ENCODE measurements around the gene PRR7. TPM values are rescaled to one million over a fixed set of nuclear protein-coding genes. Genes with fewer than 3 reads are reported as not detected.
A peak's percentile ranks its signal among the peaks of the same experiment; 100 is the strongest.

The PRR7 gene
- total and polyA plus RNA-seq, 2 of the 4 experiments (the other 2 are of a cell fraction), result 1.1 to 10.1 TPM

DNA sequence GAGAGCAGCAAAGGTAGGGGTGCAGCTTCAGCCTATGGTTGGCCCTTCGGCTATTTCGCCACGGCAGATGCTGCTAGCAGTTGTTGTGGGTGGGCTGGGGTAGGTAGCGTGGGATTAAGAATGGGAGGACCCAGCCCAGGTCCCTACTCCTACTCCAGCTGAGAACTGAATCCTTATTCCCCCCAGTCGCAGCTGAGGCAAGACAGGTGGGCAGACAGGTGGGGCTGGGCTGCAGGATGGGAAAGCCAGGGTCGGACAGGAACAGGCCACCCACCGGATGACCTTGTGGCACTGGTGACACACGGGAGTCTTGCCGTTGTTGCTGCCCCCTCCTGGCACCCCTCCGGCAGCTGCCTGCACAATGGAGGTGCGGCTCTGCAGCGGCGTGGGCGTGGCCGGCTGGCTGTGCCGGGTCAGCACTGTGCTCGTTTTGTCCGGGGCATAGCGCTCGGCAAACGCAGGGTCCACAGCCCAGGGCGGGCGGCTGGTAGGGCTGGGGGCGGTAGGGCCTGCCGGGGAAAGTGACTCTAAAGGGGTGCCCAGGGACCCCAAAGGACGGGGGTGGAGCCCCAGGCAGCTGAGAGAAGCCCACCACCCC, 42.6 kb downstream of the PRR7 start:
- H2AFZ ChIP-seq (replicated peaks; ENCODE audit: low read length, poor library complexity), result peak overlapping the region; percentile 21
- H3K18ac ChIP-seq (ENCODE audit: low read depth, low read length), result no peak overlapping the region
- no peak overlapping the region for H2BK5ac ChIP-seq (ENCODE audit: low read depth, low read length, poor library complexity, severe bottlenecking)
- DNase-seq (no peak), ATAC-seq (ENCODE audit: low read depth) (peak; percentile 1; the same call in 1 of the 2 replicates)
- H3K4me3 ChIP-seq (ENCODE audit: insufficient read depth, low read depth, low read length), result no peak overlapping the region
- peak overlapping the region; percentile 52 for H2AK9ac ChIP-seq (replicated peaks; ENCODE audit: low read depth, low read length, poor library complexity)
- no peak overlapping the region for H3K4ac ChIP-seq (ENCODE audit: low read depth, low read length)
- intact Hi-C loops (cut with micrococcal nuclease), result no loop called here
- H2BK120ac ChIP-seq (ENCODE audit: low read depth, low read length), result no peak overlapping the region
- dilution Hi-C loops (cut with HindIII; ENCODE audit: low sequenced_read_pairs, unreplicated experiment), result no loop called here
- no peak overlapping the region for H4K8ac ChIP-seq (ENCODE audit: low read depth in 2 of 2, low read length in 2 of 2)
- CTCF ChIA-PET, result no interaction called here
- no peak overlapping the region for H3K23ac ChIP-seq (ENCODE audit: low read depth, low read length)
- no peak overlapping the region for H3K56ac ChIP-seq (ENCODE audit: extremely low read depth, insufficient read depth, low read length)
- peaks cover 52 to 87% of the 10 kb centered on the region in 2 experiments for H3K79me1 ChIP-seq (ENCODE audit: low read depth in 1 of 2, low read length in 2 of 2)
- H2BK15ac ChIP-seq (ENCODE audit: low read depth, low read length), result no peak overlapping the region
- 81% methylated on average over 11 of the region's 26 CpGs; no CpG with 5 or more reads in 1 of the 2 experiments for WGBS, 2 experiments (ENCODE audit: extremely low coverage in 2 of 2, insufficient read length in 1 of 2)
- H4K91ac ChIP-seq (ENCODE audit: insufficient read depth, low read depth, low read length), result no peak overlapping the region
- POLR2A ChIA-PET (ENCODE audit: unreplicated experiment), result interaction anchor here (0.8 kb wide), 1 partner anchor 14 kb away, joined by 7 read pairs; no protein-coding TSS in a partner anchor
- no peak overlapping the region for H2AK5ac ChIP-seq (ENCODE audit: low read depth, low read length)
- no peak overlapping the region for H3K4me2 ChIP-seq (ENCODE audit: low read depth, low read length)
- peaks cover 91% of the 10 kb centered on the region for H3K36me3 ChIP-seq (ENCODE audit: control insufficient read depth, insufficient read depth, low read length)
- no peaks in the 10 kb centered on the region for H3K27me3 ChIP-seq (ENCODE audit: control insufficient read depth, insufficient read depth, low read length)
- BruUV-seq (replicated peaks), result no TSS peak
- in situ Hi-C loops (cut with MboI; ENCODE audit: low sequenced_read_pairs), result no loop called here
- H3K9me1 ChIP-seq (ENCODE audit: insufficient read depth, low read length), result peaks cover 18% of the 10 kb centered on the region
- H3K9me3 ChIP-seq (ENCODE audit: control insufficient read depth, insufficient read depth, low read length), result no peaks in the 10 kb centered on the region
- no peak overlapping the region for H3K27ac ChIP-seq (ENCODE audit: insufficient read depth, low read length)
- H3K14ac ChIP-seq (replicated peaks; ENCODE audit: low read depth, low read length), result no peak overlapping the region
- TF ChIP-seq SMC3 (IDR thresholded peaks at IDR 0.05; ENCODE audit: low read depth, low read length) (no peak), CHD1 (IDR thresholded peaks at IDR 0.05; ENCODE audit: low read depth, low read length) (no peak), MAFK (IDR thresholded peaks at IDR 0.05; ENCODE audit: low read depth, low read length) (no peak), CEBPB (IDR thresholded peaks at IDR 0.05; ENCODE audit: low read depth, low read length) (no peak), RFX5 (IDR thresholded peaks at IDR 0.05; ENCODE audit: low read depth, low read length) (no peak), POLR2A (IDR thresholded peaks at IDR 0.05; ENCODE audit: low read depth, low read length) (no peak), MXI1 (IDR thresholded peaks at IDR 0.05; ENCODE audit: borderline replicate concordance, low read depth, low read length) (no peak), RAD21 (IDR thresholded peaks at IDR 0.05; ENCODE audit: low read length) (no peak), BHLHE40 (IDR thresholded peaks at IDR 0.05; ENCODE audit: low read depth, low read length) (no peak), MAZ (IDR thresholded peaks at IDR 0.05; ENCODE audit: borderline replicate concordance, low read depth, low read length) (no peak), NFE2L2 (IDR thresholded peaks at IDR 0.05; ENCODE audit: low read depth, low read length) (no peak), FOS (IDR thresholded peaks at IDR 0.05; ENCODE audit: low read depth, low read length) (no peak), RCOR1 (IDR thresholded peaks at IDR 0.05; ENCODE audit: insufficient replicate concordance, low read length) (no peak)
- TF ChIP-seq, protein P1, sequence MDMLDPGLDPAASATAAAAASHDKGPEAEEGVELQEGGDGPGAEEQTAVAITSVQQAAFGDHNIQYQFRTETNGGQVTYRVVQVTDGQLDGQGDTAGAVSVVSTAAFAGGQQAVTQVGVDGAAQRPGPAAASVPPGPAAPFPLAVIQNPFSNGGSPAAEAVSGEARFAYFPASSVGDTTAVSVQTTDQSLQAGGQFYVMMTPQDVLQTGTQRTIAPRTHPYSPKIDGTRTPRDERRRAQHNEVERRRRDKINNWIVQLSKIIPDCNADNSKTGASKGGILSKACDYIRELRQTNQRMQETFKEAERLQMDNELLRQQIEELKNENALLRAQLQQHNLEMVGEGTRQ (IDR thresholded peaks at IDR 0.05; ENCODE audit: low read depth, low read length), result no peak
- TF ChIP-seq, protein P2, sequence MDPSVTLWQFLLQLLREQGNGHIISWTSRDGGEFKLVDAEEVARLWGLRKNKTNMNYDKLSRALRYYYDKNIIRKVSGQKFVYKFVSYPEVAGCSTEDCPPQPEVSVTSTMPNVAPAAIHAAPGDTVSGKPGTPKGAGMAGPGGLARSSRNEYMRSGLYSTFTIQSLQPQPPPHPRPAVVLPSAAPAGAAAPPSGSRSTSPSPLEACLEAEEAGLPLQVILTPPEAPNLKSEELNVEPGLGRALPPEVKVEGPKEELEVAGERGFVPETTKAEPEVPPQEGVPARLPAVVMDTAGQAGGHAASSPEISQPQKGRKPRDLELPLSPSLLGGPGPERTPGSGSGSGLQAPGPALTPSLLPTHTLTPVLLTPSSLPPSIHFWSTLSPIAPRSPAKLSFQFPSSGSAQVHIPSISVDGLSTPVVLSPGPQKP (IDR thresholded peaks at IDR 0.05; ENCODE audit: borderline replicate concordance, low read depth, low read length), result no peak
- TF ChIP-seq, protein P3, sequence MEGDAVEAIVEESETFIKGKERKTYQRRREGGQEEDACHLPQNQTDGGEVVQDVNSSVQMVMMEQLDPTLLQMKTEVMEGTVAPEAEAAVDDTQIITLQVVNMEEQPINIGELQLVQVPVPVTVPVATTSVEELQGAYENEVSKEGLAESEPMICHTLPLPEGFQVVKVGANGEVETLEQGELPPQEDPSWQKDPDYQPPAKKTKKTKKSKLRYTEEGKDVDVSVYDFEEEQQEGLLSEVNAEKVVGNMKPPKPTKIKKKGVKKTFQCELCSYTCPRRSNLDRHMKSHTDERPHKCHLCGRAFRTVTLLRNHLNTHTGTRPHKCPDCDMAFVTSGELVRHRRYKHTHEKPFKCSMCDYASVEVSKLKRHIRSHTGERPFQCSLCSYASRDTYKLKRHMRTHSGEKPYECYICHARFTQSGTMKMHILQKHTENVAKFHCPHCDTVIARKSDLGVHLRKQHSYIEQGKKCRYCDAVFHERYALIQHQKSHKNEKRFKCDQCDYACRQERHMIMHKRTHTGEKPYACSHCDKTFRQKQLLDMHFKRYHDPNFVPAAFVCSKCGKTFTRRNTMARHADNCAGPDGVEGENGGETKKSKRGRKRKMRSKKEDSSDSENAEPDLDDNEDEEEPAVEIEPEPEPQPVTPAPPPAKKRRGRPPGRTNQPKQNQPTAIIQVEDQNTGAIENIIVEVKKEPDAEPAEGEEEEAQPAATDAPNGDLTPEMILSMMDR (conservative IDR thresholded peaks at IDR 0.05; ENCODE audit: low read depth, low read length), result no peak
- no peak overlapping the region for H2BK20ac ChIP-seq (ENCODE audit: low read depth, low read length)
- H4K5ac ChIP-seq (ENCODE audit: low read depth, low read length), result no peak overlapping the region
- H3K4me1 ChIP-seq (ENCODE audit: control insufficient read depth, insufficient read depth, low read length), result peaks cover 21% of the 10 kb centered on the region
- no peak overlapping the region for H3K9ac ChIP-seq (ENCODE audit: low read depth, low read length)
- peaks cover 96% of the 10 kb centered on the region for H4K20me1 ChIP-seq (ENCODE audit: insufficient read depth, low read length)

Measured in IMR-90 (cell line).